Measurements from ENCODE around the gene ERC2. TPM values are rescaled to one million over a fixed set of nuclear protein-coding genes. Genes with fewer than 3 reads are reported as not detected.

The ERC2 gene
- total and polyA plus RNA-seq, 2 of the 8 experiments (the other 6 are each of a cell fraction or from before 2014, with no cell fraction given), result 16.4 to 22.8 TPM

DNA sequence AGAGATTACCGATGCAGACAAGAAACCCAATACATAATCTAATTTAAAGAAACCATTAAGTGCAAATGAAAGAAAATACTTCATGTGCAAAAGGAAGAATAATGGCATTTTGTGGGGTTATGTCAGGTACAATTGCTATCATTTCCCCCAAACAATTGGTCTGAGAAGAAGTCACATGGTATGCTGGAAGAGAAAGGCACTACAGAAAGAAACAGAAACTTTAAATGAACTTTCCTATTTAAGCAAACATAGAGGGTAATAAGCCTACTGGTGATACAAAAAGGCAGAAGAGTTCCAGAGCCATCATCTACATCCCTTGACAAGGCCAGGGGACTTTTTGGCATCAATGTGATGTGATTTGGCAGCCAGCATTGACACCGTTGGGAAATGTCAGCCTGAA lies 678.8 kb downstream of the ERC2 start:
- Histone ChIP-seq H3K36me3 (ENCODE audit: control insufficient read depth in 2 of 4, insufficient read depth in 4 of 4, low read length in 3 of 4) (no peaks in the 10 kb centered on the region), H2AK5ac (ENCODE audit: low read depth, low read length) (no peak overlapping the region), H3K27ac (ENCODE audit: low read depth, low read length) (no peak overlapping the region), H4K8ac (ENCODE audit: extremely low read depth, insufficient read depth, low read length) (no peak overlapping the region), H2BK20ac (ENCODE audit: low read length) (no peak overlapping the region), H3K14ac (ENCODE audit: insufficient read length) (no peak overlapping the region), H3K9me3 (ENCODE audit: insufficient read depth in 2 of 2, low read depth in 1 of 2, low read length in 1 of 2) (no peaks in the 10 kb centered on the region), H3K4ac (replicated peaks; ENCODE audit: insufficient read length, low read depth, low read length) (no peak overlapping the region), H4K5ac (ENCODE audit: insufficient read length, low read depth, low read length) (no peak overlapping the region), H3K18ac (ENCODE audit: extremely low read depth, low read length) (no peak overlapping the region), H4K91ac (replicated peaks; ENCODE audit: insufficient read length, low read length) (no peak overlapping the region), H2BK5ac (ENCODE audit: low read depth, low read length) (no peak overlapping the region), H3K23me2 (ENCODE audit: low read depth, low read length) (no peaks in the 10 kb centered on the region), H2BK15ac (ENCODE audit: low read length) (no peak overlapping the region), H3K56ac (replicated peaks; ENCODE audit: insufficient read length, low read depth, low read length) (no peak overlapping the region), H3K9ac (replicated peaks in 1 of 4; ENCODE audit: extremely low read depth in 1 of 4, low read depth in 3 of 4, low read length in 3 of 4) (no peak overlapping the region), H3K23ac (ENCODE audit: insufficient read length) (no peak overlapping the region), H3K27me3 (replicated peaks in 1 of 4; ENCODE audit: control insufficient read depth in 3 of 4, extremely low read depth in 1 of 4, insufficient read depth in 3 of 4, low read length in 3 of 4) (no peaks in the 10 kb centered on the region), H2AFZ (ENCODE audit: low read length) (no peak overlapping the region), H4K20me1 (replicated peaks in 1 of 2; ENCODE audit: control insufficient read depth in 1 of 2, insufficient read depth in 2 of 2, low read length in 2 of 2) (no peaks in the 10 kb centered on the region), H3K4me3 (ENCODE audit: extremely low read depth in 1 of 4, insufficient read depth in 2 of 4, low read depth in 3 of 4, low read length in 4 of 4) (no peak overlapping the region), H2BK12ac (ENCODE audit: low read depth, low read length) (no peak overlapping the region), H3K4me2 (ENCODE audit: insufficient read depth in 1 of 2, low read depth in 2 of 2, low read length in 2 of 2) (no peak overlapping the region), H2BK120ac (replicated peaks; ENCODE audit: low read depth, low read length) (no peak overlapping the region), H3K79me2 (ENCODE audit: control insufficient read depth in 1 of 2, insufficient read depth in 2 of 2, low read length in 2 of 2) (no peaks in the 10 kb centered on the region), H3K79me1 (ENCODE audit: low read depth, low read length) (no peaks in the 10 kb centered on the region), H3K4me1 (replicated peaks in 1 of 4; ENCODE audit: control insufficient read depth in 3 of 4, insufficient read depth in 4 of 4, low read length in 3 of 4) (no peaks in the 10 kb centered on the region)
- ChIA-PET CTCF (ENCODE audit: partially characterized antibody) (no interaction called here), POLR2A (ENCODE audit: partially characterized antibody) (no interaction called here)
- DNase-seq (ENCODE audit: low read depth in 1 of 2, low spot score in 2 of 2) (no peak), FAIRE-seq (no peak)
- 84% methylated on average over 2 of the region's 2 CpGs; no CpG with 5 or more reads in 1 of the 2 experiments for WGBS, 2 experiments (ENCODE audit: extremely low coverage in 1 of 2, insufficient coverage in 1 of 2, insufficient read length in 1 of 2, insufficient replicate concordance in 2 of 2, low coverage in 1 of 2, low lambda C conversion rate in 2 of 2, missing lambda C conversion rate in 1 of 2)
- TF ChIP-seq GABPA (IDR thresholded peaks at IDR 0.05; ENCODE audit: borderline replicate concordance, insufficient read depth, low read length) (no peak), EZH2 (IDR thresholded peaks at IDR 0.05; ENCODE audit: low read depth, low read length, severe bottlenecking) (no peak), ASH2L (IDR thresholded peaks at IDR 0.05; ENCODE audit: low read length) (no peak), ZNF274 (IDR thresholded peaks at IDR 0.05; ENCODE audit: borderline replicate concordance, extremely low read depth, low read length) (no peak), POU5F1 (IDR thresholded peaks at IDR 0.05; ENCODE audit: low read depth, low read length) (no peak), GTF2F1 (IDR thresholded peaks at IDR 0.05; ENCODE audit: borderline replicate concordance, low read depth, low read length) (no peak), MAFK (IDR thresholded peaks at IDR 0.05; ENCODE audit: low read depth, low read length) (no peak), PHF8 (conservative IDR thresholded peaks at IDR 0.05; ENCODE audit: low read depth, low read length) (no peak), SIN3A (conservative IDR thresholded peaks at IDR 0.05 in 1 of 2, IDR thresholded peaks at IDR 0.05 in 1 of 2; ENCODE audit: low read depth in 1 of 2, low read length in 2 of 2) (no peak), YY1 (IDR thresholded peaks at IDR 0.05; ENCODE audit: low read depth, low read length) (no peak), BACH1 (IDR thresholded peaks at IDR 0.05; ENCODE audit: low read length) (no peak), FOSL1 (IDR thresholded peaks at IDR 0.05; ENCODE audit: insufficient read depth, low read depth, low read length) (no peak), CHD1 (IDR thresholded peaks at IDR 0.05; ENCODE audit: low read depth, low read length) (no peak), SP4 (IDR thresholded peaks at IDR 0.05; ENCODE audit: low read length) (no peak), SUZ12 (IDR thresholded peaks at IDR 0.05; ENCODE audit: low read length) (no peak)
- TF ChIP-seq, protein P1, sequence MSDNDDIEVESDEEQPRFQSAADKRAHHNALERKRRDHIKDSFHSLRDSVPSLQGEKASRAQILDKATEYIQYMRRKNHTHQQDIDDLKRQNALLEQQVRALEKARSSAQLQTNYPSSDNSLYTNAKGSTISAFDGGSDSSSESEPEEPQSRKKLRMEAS (IDR thresholded peaks at IDR 0.05), result no peak

Data from H1 (cell line).